Embryonic facial prominence (tissue), 1 donor: ENCODE results near the gene CYGB.
"Not testable (repeated sequence)": the region's sequence is repeated elsewhere in the genome, so short reads cannot be mapped to it uniquely, and the experiment has no call there.

Source experiments
- DNase-seq: peaks from one replicate; pipeline ENCODE4 v3.0.0-alpha.2; 2016; ENCODE audit errors: extremely low spot score

The CYGB gene

GRCh38 chr17:76523084-76524037 is 14.1 kb downstream of the CYGB start:
- DNase-seq = no peak

GRCh38 chr17:76521683-76522082 is 15.8 kb downstream of the CYGB start:
- not testable (repeated sequence) for DNase-seq

- DNase-seq = no peak
These were observed 16.2 kb downstream of the CYGB start for GRCh38 chr17:76521262-76521661.

- DNase-seq = no peak
These were observed 18.2 kb downstream of the CYGB start for GRCh38 chr17:76519048-76519966.

- no peak for DNase-seq
These were observed 19.9 kb downstream of the CYGB start for GRCh38 chr17:76517638-76518038.

GRCh38 chr17:76515274-76515949 is 22.1 kb downstream of the CYGB start:
- DNase-seq = no peak

GRCh38 chr17:76514355-76514754 is 23.2 kb downstream of the CYGB start:
- not testable (repeated sequence) for DNase-seq

- no peak for DNase-seq
These were observed 24.2 kb downstream of the CYGB start for GRCh38 chr17:76513306-76513692.

GRCh38 chr17:76512366-76513305 is 24.9 kb downstream of the CYGB start:
- no peak for DNase-seq

- DNase-seq = no peak
These were observed 25.7 kb downstream of the CYGB start for GRCh38 chr17:76511668-76512365.

GRCh38 chr17:76510831-76511244 is 26.7 kb downstream of the CYGB start:
- no peak for DNase-seq

- not testable (repeated sequence) for DNase-seq
These were observed 28.9 kb downstream of the CYGB start for GRCh38 chr17:76508472-76509063.

- no peak for DNase-seq
These were observed 30.8 kb downstream of the CYGB start for GRCh38 chr17:76506408-76507345.

- no peak for DNase-seq
These were observed 33.4 kb downstream of the CYGB start for GRCh38 chr17:76504117-76504516.

GRCh38 chr17:76502341-76503211 is 34.9 kb downstream of the CYGB start:
- DNase-seq = no peak

GRCh38 chr17:76501827-76502307 is 35.6 kb downstream of the CYGB start:
- no peak for DNase-seq
